Activated CD4-positive, alpha-beta memory T cell treated with anti-CD3 and anti-CD28 coated beads, Interleukin-2, amount 10 ng/mL, durations not matched to agents 7 days and 5 days (primary cell): ENCODE data around the gene TAC4. TPM values are rescaled to one million over a fixed set of nuclear protein-coding genes. Genes with fewer than 3 reads are reported as not detected.

ENCODE experiments used
- total RNA-seq, 2 experiments: library from RNA; stranded (reverse); gene quantifications; one replicate each; pipeline ENCODE4 v1.2.3, GENCODE V29; 2021

Gene TAC4
- total RNA-seq, 2 experiments from 2014 or later = not detected

Other genes with a start within 250 kb of the TAC4 start
- gene SPOP, start 170.0 kb downstream of the TAC4 start, total RNA-seq = 10 to 100 TPM; 52.2 to 57.8 TPM
- gene SLC35B1, start 140.1 kb downstream of the TAC4 start, total RNA-seq = 10 to 100 TPM; 50.4 TPM
- 10 to 100 TPM; 61.0 to 62.0 TPM for gene FAM117A, start 83.9 kb downstream of the TAC4 start, total RNA-seq
- 10 to 100 TPM; 79.8 to 80.2 TPM for gene KAT7, start 59.4 kb downstream of the TAC4 start, total RNA-seq
- under 1 TPM; 0.28 TPM for gene DLX4, start 121.1 kb upstream of the TAC4 start, total RNA-seq
- not detected for gene DLX3, start 147.2 kb upstream of the TAC4 start, total RNA-seq
- 10 to 100 TPM; 12.5 to 13.4 TPM for gene ITGA3, start 208.0 kb upstream of the TAC4 start, total RNA-seq
- gene PDK2, start 247.3 kb upstream of the TAC4 start, total RNA-seq = 10 to 100 TPM; 19.6 to 23.4 TPM